H9 (cell line): Measurements from ENCODE around the gene EDIL3. TPM values are rescaled to one million over a fixed set of nuclear protein-coding genes. Genes with fewer than 3 reads are reported as not detected.

ENCODE experiments used
- DNase-seq: peaks from one replicate; pipeline ENCODE4 v3.0.0-alpha.2; 2017
- H2AFZ ChIP-seq: one replicate; pipeline ENCODE4 v1.6.1; 2013; ENCODE audit warnings: mild to moderate bottlenecking, low read length, control low read depth, moderate library complexity
- H2AK5ac ChIP-seq: 2 replicates; pipeline ENCODE4 v1.6.1; 2013; ENCODE audit warnings: low read length, control low read depth, mixed read lengths; ENCODE audit not compliant: insufficient read length
- H2BK120ac ChIP-seq: one replicate; pipeline ENCODE4 v1.6.1; 2013; ENCODE audit warnings: low read depth, mild to moderate bottlenecking, low read length, control low read depth, inconsistent platforms; ENCODE audit not compliant: poor library complexity, severe bottlenecking
- H2BK12ac ChIP-seq: 2 replicates; pipeline ENCODE4 v1.6.1; 2013; ENCODE audit warnings: low read length, control low read depth, mixed read lengths, low read depth; ENCODE audit not compliant: insufficient read length
- H2BK15ac ChIP-seq: 2 replicates; pipeline ENCODE4 v1.6.1; 2013; ENCODE audit warnings: low read depth, low read length, control low read depth
- H2BK20ac ChIP-seq: one replicate; pipeline ENCODE4 v1.6.1; 2013; ENCODE audit warnings: low read depth, mild to moderate bottlenecking, low read length, control low read depth, inconsistent platforms; ENCODE audit not compliant: poor library complexity, severe bottlenecking
- H2BK5ac ChIP-seq: 2 replicates; pipeline ENCODE4 v1.6.1; 2013; ENCODE audit warnings: low read length, control low read depth, mixed read lengths; ENCODE audit not compliant: insufficient read length
- H3K14ac ChIP-seq: 2 replicates; pipeline ENCODE4 v1.6.1; 2013; ENCODE audit warnings: low read length, control low read depth; ENCODE audit not compliant: insufficient read depth
- H3K18ac ChIP-seq: 2 replicates; pipeline ENCODE4 v1.6.1; 2013; ENCODE audit warnings: low read depth, mild to moderate bottlenecking, mixed read lengths, low read length, control low read depth; ENCODE audit not compliant: insufficient read length
- H3K23ac ChIP-seq: 2 replicates; pipeline ENCODE4 v1.6.1; 2013; ENCODE audit warnings: low read length, control low read depth, mixed read lengths, low read depth; ENCODE audit not compliant: insufficient read length
- H3K23me2 ChIP-seq: 2 replicates; pipeline ENCODE4 v1.6.1; 2013; ENCODE audit warnings: low read depth, mild to moderate bottlenecking, mixed read lengths, low read length, control low read depth; ENCODE audit not compliant: insufficient read length, poor library complexity, severe bottlenecking
- H3K27ac ChIP-seq: 2 replicates; pipeline ENCODE4 v1.5.1; 2013; ENCODE audit warnings: low read length, control low read depth, mixed read lengths, low read depth; ENCODE audit not compliant: insufficient read length
- H3K27me3 ChIP-seq: 2 replicates; pipeline ENCODE4 v1.6.1; 2013; ENCODE audit warnings: low read length, control low read depth, inconsistent platforms; ENCODE audit not compliant: insufficient read depth
- H3K4ac ChIP-seq: 2 replicates; pipeline ENCODE4 v1.6.1; 2013; ENCODE audit warnings: low read depth, mild to moderate bottlenecking, control low read depth, inconsistent platforms, low read length, moderate library complexity
- H3K4me1 ChIP-seq: 2 replicates; pipeline ENCODE4 v1.6.1; 2013; ENCODE audit warnings: low read length, control low read depth, inconsistent platforms; ENCODE audit not compliant: insufficient read depth
- H3K4me2 ChIP-seq: 2 replicates; pipeline ENCODE4 v1.6.1; 2013; ENCODE audit warnings: low read length, control low read depth, mixed read lengths; ENCODE audit not compliant: insufficient read length, insufficient read depth
- H3K56ac ChIP-seq: 2 replicates; pipeline ENCODE4 v1.6.1; 2013; ENCODE audit warnings: low read depth, mild to moderate bottlenecking, mixed read lengths, low read length, control low read depth; ENCODE audit not compliant: insufficient read length
- H3K79me1 ChIP-seq: 2 replicates; pipeline ENCODE4 v1.6.1; 2013; ENCODE audit warnings: low read depth, mild to moderate bottlenecking, moderate library complexity, low read length, control low read depth, inconsistent platforms; ENCODE audit not compliant: insufficient read depth, poor library complexity, severe bottlenecking
- H3K79me2 ChIP-seq: 2 replicates; pipeline ENCODE4 v1.6.1; 2013; ENCODE audit warnings: low read length, control low read depth, inconsistent platforms; ENCODE audit not compliant: insufficient read depth
- H3K9ac ChIP-seq: 2 replicates; pipeline ENCODE4 v1.6.1; 2013; ENCODE audit warnings: low read length, control low read depth, mixed read lengths; ENCODE audit not compliant: insufficient read length; ENCODE audit errors: extremely low read depth
- H3K9me3 ChIP-seq: one replicate; pipeline ENCODE4 v1.6.1; 2013; ENCODE audit warnings: low read depth, low read length, inconsistent platforms; ENCODE audit not compliant: control insufficient read depth
- H3T11ph ChIP-seq: one replicate; pipeline ENCODE4 v1.6.1; 2013; ENCODE audit warnings: mild to moderate bottlenecking, low read length, control low read depth, inconsistent platforms
- H4K20me1 ChIP-seq: one replicate; pipeline ENCODE4 v1.6.1; 2013; ENCODE audit not compliant: control insufficient read depth, insufficient read length, insufficient read depth
- H4K5ac ChIP-seq: 2 replicates; pipeline ENCODE4 v1.6.1; 2013; ENCODE audit warnings: low read depth, mild to moderate bottlenecking, mixed read lengths, low read length, control low read depth; ENCODE audit not compliant: insufficient read length
- H4K8ac ChIP-seq: replicated peaks from 2 replicates; pipeline ENCODE4 v1.6.1; 2013; ENCODE audit warnings: low read length, control low read depth, mixed read lengths, low read depth; ENCODE audit not compliant: insufficient read length
- H4K91ac ChIP-seq: 2 replicates; pipeline ENCODE4 v1.6.1; 2013; ENCODE audit warnings: low read depth, mild to moderate bottlenecking, moderate library complexity, mixed read lengths, low read length, control low read depth; ENCODE audit not compliant: insufficient read length
- H3K27ac Mint-ChIP-seq, 3 experiments: 2 replicates in 2 of 3; 3 replicates in 1 of 3; pipeline ENCODE4 v1.8.0; 2020 to 2021; ENCODE audit warnings: mixed read lengths in 3 of 3, mild to moderate bottlenecking in 1 of 3, moderate library complexity in 1 of 3
- H3K27me3 Mint-ChIP-seq: 2 replicates; pipeline ENCODE4 v1.8.0; 2021; ENCODE audit warnings: low read depth, mild to moderate bottlenecking, moderate library complexity, mixed read lengths
- H3K36me3 Mint-ChIP-seq, 3 experiments: 2 replicates in 2 of 3; 3 replicates in 1 of 3; pipeline ENCODE4 v1.8.0; 2020 to 2021; ENCODE audit warnings: low read depth in 3 of 3, mixed read lengths in 3 of 3; ENCODE audit not compliant: insufficient read depth in 1 of 3
- H3K4me1 Mint-ChIP-seq, 2 experiments: 2 replicates each; pipeline ENCODE4 v1.8.0; 2020; ENCODE audit warnings: mixed read lengths in 2 of 2
- H3K4me3 Mint-ChIP-seq, 2 experiments: 2 replicates in 1 of 2; 3 replicates in 1 of 2; pipeline ENCODE4 v1.8.0; 2020 to 2021; ENCODE audit warnings: mild to moderate bottlenecking in 2 of 2, mixed read lengths in 2 of 2, moderate library complexity in 1 of 2
- H3K9me3 Mint-ChIP-seq, 2 experiments: 2 replicates in 1 of 2; 3 replicates in 1 of 2; pipeline ENCODE4 v1.8.0; 2020; ENCODE audit warnings: mild to moderate bottlenecking in 2 of 2, mixed read lengths in 2 of 2, moderate library complexity in 1 of 2
- WGBS: extraction: QIAGEN DNeasy Blood & Tissue Kit; methylation state at CpG from one replicate; pipeline ENCODE4 v1.1.7; 2013; ENCODE audit warnings: missing lambda C conversion rate, low lambda C conversion rate, mixed read lengths; ENCODE audit not compliant: insufficient read length; ENCODE audit errors: extremely low coverage; 5-methylcytosine and 5-hydroxymethylcytosine counted together
- total RNA-seq: library from RNA; stranded (reverse); gene quantifications from 2 replicates; pipeline ENCODE4 v1.2.1, GENCODE V29; 2021
- TF ChIP-seq, protein P1 (sequence below): fragments of 200-600 bp; sonication (generic); conservative IDR thresholded peaks from 3 replicates; pipeline ENCODE4 v1.8.0; 2021; ENCODE audit warnings: antibody characterized with exemption, mild to moderate bottlenecking

EDIL3 gene
- total RNA-seq, 1 experiment from 2014 or later, result 61.9 TPM

DNA sequence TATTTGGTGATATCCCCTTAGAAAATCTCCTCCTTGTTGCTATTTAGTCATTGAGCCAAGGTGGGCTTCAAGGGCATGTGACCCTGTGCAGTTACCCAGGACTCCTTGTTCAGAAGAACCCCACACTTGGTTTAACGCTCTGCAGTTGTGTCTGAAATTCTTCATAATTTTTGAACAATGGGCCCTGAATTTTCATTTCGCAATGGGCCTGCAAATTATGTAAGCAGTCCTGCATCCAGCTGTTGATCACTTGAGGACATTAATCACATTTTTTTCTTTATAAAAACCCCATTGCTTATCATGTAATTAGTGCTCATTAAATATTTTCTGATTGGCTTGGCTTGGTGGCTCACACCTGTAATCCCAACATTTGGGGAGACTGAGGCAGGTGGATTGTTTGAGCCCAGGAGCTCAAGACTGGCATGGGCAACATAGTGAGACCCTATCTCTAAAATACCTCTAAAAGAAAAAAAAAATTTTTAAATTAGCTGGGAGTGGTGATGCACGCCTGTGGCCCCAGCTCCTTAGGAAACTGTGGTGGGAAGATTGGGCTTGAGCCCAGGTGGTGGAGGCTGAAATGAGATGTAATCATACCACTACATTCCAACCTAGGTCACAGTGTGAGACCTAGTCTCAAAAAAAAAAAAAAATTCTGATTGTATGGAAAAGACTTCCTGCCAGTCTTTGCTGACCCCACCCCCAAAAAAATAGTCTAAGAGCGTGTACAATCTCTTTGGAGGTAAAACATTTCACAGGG is 469.8 kb downstream of the EDIL3 start:
- Histone ChIP-seq H2BK12ac (no peak overlapping the region), H2BK20ac (no peak overlapping the region), H3K79me1 (no peaks in the 10 kb centered on the region), H3K18ac (no peak overlapping the region), H2AFZ (no peak overlapping the region), H4K20me1 (no peaks in the 10 kb centered on the region), H2BK120ac (no peak overlapping the region), H3K4ac (no peak overlapping the region), H3K56ac (no peak overlapping the region), H3K4me2 (no peak overlapping the region), H3T11ph (no peak overlapping the region), H3K23me2 (no peaks in the 10 kb centered on the region), H2BK5ac (no peak overlapping the region), H4K91ac (no peak overlapping the region), H3K9me3 (no peaks in the 10 kb centered on the region), H4K5ac (no peak overlapping the region), H3K14ac (no peak overlapping the region), H2AK5ac (no peak overlapping the region), H2BK15ac (no peak overlapping the region), H4K8ac (no peak overlapping the region), H3K9ac (no peak overlapping the region), H3K4me1 (no peaks in the 10 kb centered on the region; the same call in 1 of the 2 replicates), H3K27me3 (no peaks in the 10 kb centered on the region), H3K23ac (no peak overlapping the region), H3K79me2 (no peaks in the 10 kb centered on the region), H3K27ac (no peak overlapping the region)
- Mint-ChIP-seq H3K9me3 (no peaks in the 10 kb centered on the region), H3K4me1 (peaks cover 8 to 10% of the 10 kb centered on the region in 2 experiments), H3K27ac (no peak overlapping the region), H3K4me3 (no peak overlapping the region), H3K27me3 (no peaks in the 10 kb centered on the region), H3K36me3 (no peaks in the 10 kb centered on the region)
- no peak for DNase-seq
- TF ChIP-seq, protein P1, sequence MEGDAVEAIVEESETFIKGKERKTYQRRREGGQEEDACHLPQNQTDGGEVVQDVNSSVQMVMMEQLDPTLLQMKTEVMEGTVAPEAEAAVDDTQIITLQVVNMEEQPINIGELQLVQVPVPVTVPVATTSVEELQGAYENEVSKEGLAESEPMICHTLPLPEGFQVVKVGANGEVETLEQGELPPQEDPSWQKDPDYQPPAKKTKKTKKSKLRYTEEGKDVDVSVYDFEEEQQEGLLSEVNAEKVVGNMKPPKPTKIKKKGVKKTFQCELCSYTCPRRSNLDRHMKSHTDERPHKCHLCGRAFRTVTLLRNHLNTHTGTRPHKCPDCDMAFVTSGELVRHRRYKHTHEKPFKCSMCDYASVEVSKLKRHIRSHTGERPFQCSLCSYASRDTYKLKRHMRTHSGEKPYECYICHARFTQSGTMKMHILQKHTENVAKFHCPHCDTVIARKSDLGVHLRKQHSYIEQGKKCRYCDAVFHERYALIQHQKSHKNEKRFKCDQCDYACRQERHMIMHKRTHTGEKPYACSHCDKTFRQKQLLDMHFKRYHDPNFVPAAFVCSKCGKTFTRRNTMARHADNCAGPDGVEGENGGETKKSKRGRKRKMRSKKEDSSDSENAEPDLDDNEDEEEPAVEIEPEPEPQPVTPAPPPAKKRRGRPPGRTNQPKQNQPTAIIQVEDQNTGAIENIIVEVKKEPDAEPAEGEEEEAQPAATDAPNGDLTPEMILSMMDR, result no peak
- no CpG with 5 or more reads among the region's 4 CpGs for WGBS
